ENCODE results near the gene WDR90. TPM values are rescaled to one million over a fixed set of nuclear protein-coding genes. Genes with fewer than 3 reads are reported as not detected.
A peak's percentile ranks its signal among the peaks of the same experiment; 100 is the strongest.

WDR90 gene
- total and polyA plus RNA-seq, 2 experiments from 2014 or later = 25.9 to 42.2 TPM

DNA sequence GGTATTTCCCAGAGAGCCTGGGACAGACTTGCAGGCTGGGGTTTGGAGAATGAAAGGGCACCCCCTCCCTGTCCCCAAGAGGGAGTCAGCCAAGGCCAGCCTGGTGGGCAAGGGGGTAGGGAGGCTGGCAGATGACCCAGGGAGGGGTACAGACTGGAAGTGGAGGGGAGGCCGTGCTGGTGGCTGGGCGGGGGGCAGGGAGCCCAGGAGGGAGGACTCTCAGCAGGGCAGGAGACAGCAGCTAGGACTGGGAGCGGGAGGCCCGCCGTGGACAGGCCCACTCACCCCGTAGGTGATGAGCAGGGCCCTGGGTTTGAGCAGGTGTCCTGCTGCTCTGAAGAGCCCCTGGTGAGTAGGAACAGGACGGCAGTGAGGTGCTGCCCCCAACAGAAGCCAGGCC is 14.2 kb upstream of the WDR90 start:
- Mint-ChIP-seq H3K4me1 (peaks cover 21% of the 10 kb centered on the region), H3K9me3 (peaks cover 4% of the 10 kb centered on the region; the same call in 2 of the 3 replicates), H3K27me3 (ENCODE audit: insufficient read depth, low read depth, poor library complexity) (peaks cover 18% of the 10 kb centered on the region), H3K4me3 (peak overlapping the region; percentile 89), H3K36me3 (ENCODE audit: low read depth) (no peaks in the 10 kb centered on the region), H3K27ac (no peak overlapping the region)
- ATAC-seq = no peak
- TF ChIP-seq STAT1 (IDR thresholded peaks at IDR 0.05; ENCODE audit: unreplicated experiment) (no peak), ZNF114 (CRISPR knock-in tag; IDR thresholded peaks at IDR 0.05) (no peak), CREB1 (CRISPR knock-in tag; IDR thresholded peaks at IDR 0.05; ENCODE audit: low read depth) (no peak), POLR2AphosphoS5 (IDR thresholded peaks at IDR 0.05; ENCODE audit: low read depth) (no peak), EZH2phosphoT487 (IDR thresholded peaks at IDR 0.05; ENCODE audit: unreplicated experiment) (no peak), JUNB (IDR thresholded peaks at IDR 0.05; ENCODE audit: unreplicated experiment) (no peak), EZH2 (IDR thresholded peaks at IDR 0.05; ENCODE audit: low read depth, unreplicated experiment) (no peak), ZNF331 (CRISPR knock-in tag; IDR thresholded peaks at IDR 0.05; ENCODE audit: low read depth) (no peak), NANOG (IDR thresholded peaks at IDR 0.05; ENCODE audit: borderline replicate concordance) (no peak)
- TF ChIP-seq, protein P1, sequence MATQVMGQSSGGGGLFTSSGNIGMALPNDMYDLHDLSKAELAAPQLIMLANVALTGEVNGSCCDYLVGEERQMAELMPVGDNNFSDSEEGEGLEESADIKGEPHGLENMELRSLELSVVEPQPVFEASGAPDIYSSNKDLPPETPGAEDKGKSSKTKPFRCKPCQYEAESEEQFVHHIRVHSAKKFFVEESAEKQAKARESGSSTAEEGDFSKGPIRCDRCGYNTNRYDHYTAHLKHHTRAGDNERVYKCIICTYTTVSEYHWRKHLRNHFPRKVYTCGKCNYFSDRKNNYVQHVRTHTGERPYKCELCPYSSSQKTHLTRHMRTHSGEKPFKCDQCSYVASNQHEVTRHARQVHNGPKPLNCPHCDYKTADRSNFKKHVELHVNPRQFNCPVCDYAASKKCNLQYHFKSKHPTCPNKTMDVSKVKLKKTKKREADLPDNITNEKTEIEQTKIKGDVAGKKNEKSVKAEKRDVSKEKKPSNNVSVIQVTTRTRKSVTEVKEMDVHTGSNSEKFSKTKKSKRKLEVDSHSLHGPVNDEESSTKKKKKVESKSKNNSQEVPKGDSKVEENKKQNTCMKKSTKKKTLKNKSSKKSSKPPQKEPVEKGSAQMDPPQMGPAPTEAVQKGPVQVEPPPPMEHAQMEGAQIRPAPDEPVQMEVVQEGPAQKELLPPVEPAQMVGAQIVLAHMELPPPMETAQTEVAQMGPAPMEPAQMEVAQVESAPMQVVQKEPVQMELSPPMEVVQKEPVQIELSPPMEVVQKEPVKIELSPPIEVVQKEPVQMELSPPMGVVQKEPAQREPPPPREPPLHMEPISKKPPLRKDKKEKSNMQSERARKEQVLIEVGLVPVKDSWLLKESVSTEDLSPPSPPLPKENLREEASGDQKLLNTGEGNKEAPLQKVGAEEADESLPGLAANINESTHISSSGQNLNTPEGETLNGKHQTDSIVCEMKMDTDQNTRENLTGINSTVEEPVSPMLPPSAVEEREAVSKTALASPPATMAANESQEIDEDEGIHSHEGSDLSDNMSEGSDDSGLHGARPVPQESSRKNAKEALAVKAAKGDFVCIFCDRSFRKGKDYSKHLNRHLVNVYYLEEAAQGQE (IDR thresholded peaks at IDR 0.05; ENCODE audit: unreplicated experiment) = no peak
- TF ChIP-seq, protein P2, sequence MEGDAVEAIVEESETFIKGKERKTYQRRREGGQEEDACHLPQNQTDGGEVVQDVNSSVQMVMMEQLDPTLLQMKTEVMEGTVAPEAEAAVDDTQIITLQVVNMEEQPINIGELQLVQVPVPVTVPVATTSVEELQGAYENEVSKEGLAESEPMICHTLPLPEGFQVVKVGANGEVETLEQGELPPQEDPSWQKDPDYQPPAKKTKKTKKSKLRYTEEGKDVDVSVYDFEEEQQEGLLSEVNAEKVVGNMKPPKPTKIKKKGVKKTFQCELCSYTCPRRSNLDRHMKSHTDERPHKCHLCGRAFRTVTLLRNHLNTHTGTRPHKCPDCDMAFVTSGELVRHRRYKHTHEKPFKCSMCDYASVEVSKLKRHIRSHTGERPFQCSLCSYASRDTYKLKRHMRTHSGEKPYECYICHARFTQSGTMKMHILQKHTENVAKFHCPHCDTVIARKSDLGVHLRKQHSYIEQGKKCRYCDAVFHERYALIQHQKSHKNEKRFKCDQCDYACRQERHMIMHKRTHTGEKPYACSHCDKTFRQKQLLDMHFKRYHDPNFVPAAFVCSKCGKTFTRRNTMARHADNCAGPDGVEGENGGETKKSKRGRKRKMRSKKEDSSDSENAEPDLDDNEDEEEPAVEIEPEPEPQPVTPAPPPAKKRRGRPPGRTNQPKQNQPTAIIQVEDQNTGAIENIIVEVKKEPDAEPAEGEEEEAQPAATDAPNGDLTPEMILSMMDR (conservative IDR thresholded peaks at IDR 0.05; ENCODE audit: low read depth in 2 of 2) = no peak
- TF ChIP-seq, protein P3, sequence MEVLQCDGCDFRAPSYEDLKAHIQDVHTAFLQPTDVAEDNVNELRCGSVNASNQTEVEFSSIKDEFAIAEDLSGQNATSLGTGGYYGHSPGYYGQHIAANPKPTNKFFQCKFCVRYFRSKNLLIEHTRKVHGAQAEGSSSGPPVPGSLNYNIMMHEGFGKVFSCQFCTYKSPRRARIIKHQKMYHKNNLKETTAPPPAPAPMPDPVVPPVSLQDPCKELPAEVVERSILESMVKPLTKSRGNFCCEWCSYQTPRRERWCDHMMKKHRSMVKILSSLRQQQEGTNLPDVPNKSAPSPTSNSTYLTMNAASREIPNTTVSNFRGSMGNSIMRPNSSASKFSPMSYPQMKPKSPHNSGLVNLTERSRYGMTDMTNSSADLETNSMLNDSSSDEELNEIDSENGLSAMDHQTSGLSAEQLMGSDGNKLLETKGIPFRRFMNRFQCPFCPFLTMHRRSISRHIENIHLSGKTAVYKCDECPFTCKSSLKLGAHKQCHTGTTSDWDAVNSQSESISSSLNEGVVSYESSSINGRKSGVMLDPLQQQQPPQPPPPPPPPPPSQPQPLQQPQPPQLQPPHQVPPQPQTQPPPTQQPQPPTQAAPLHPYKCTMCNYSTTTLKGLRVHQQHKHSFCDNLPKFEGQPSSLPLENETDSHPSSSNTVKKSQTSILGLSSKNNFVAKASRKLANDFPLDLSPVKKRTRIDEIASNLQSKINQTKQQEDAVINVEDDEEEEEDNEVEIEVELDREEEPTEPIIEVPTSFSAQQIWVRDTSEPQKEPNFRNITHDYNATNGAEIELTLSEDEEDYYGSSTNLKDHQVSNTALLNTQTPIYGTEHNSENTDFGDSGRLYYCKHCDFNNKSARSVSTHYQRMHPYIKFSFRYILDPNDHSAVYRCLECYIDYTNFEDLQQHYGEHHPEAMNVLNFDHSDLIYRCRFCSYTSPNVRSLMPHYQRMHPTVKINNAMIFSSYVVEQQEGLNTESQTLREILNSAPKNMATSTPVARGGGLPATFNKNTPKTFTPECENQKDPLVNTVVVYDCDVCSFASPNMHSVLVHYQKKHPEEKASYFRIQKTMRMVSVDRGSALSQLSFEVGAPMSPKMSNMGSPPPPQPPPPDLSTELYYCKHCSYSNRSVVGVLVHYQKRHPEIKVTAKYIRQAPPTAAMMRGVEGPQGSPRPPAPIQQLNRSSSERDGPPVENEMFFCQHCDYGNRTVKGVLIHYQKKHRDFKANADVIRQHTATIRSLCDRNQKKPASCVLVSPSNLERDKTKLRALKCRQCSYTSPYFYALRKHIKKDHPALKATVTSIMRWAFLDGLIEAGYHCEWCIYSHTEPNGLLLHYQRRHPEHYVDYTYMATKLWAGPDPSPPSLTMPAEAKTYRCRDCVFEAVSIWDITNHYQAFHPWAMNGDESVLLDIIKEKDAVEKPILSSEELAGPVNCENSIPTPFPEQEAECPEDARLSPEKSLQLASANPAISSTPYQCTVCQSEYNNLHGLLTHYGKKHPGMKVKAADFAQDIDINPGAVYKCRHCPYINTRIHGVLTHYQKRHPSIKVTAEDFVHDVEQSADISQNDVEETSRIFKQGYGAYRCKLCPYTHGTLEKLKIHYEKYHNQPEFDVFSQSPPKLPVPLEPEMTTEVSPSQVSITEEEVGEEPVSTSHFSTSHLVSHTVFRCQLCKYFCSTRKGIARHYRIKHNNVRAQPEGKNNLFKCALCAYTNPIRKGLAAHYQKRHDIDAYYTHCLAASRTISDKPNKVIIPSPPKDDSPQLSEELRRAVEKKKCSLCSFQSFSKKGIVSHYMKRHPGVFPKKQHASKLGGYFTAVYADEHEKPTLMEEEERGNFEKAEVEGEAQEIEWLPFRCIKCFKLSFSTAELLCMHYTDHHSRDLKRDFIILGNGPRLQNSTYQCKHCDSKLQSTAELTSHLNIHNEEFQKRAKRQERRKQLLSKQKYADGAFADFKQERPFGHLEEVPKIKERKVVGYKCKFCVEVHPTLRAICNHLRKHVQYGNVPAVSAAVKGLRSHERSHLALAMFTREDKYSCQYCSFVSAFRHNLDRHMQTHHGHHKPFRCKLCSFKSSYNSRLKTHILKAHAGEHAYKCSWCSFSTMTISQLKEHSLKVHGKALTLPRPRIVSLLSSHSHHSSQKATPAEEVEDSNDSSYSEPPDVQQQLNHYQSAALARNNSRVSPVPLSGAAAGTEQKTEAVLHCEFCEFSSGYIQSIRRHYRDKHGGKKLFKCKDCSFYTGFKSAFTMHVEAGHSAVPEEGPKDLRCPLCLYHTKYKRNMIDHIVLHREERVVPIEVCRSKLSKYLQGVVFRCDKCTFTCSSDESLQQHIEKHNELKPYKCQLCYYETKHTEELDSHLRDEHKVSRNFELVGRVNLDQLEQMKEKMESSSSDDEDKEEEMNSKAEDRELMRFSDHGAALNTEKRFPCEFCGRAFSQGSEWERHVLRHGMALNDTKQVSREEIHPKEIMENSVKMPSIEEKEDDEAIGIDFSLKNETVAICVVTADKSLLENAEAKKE (CRISPR knock-in tag; IDR thresholded peaks at IDR 0.05) = no peak
- TF ChIP-seq, protein P4, sequence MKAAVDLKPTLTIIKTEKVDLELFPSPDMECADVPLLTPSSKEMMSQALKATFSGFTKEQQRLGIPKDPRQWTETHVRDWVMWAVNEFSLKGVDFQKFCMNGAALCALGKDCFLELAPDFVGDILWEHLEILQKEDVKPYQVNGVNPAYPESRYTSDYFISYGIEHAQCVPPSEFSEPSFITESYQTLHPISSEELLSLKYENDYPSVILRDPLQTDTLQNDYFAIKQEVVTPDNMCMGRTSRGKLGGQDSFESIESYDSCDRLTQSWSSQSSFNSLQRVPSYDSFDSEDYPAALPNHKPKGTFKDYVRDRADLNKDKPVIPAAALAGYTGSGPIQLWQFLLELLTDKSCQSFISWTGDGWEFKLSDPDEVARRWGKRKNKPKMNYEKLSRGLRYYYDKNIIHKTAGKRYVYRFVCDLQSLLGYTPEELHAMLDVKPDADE (IDR thresholded peaks at IDR 0.05) = no peak
- Histone ChIP-seq H3K4me1 (ENCODE audit: insufficient read depth) (peaks cover 29% of the 10 kb centered on the region), H3F3A (replicated peaks; ENCODE audit: low read depth) (0 out of 2 replicates have a peak, but pooled peaks cover 6% of the 10 kb centered on the region), H3K4me2 (peak overlapping the region; percentile 97; the same call in 1 of the 2 replicates), H3K27ac (ENCODE audit: low read depth) (no peak overlapping the region), H3K9me2 (ENCODE audit: insufficient read depth) (no peaks in the 10 kb centered on the region), H2AFZ (no peak overlapping the region), H3K79me2 (replicated peaks; ENCODE audit: insufficient read depth) (no peaks in the 10 kb centered on the region; the same call in 1 of the 2 replicates), H3K36me3 (ENCODE audit: insufficient read depth) (no peaks in the 10 kb centered on the region), H3K4me3 (peak overlapping the region; percentile 95; the same call in 1 of the 2 replicates), H4K20me1 (replicated peaks; ENCODE audit: insufficient read depth) (no peaks in the 10 kb centered on the region), H3K27me3 (ENCODE audit: insufficient read depth) (no peaks in the 10 kb centered on the region)
- DNase-seq (ENCODE audit: low spot score) = no peak
